Bronchial epithelial cell (primary cell): ENCODE results near the gene OPRD1. TPM values are rescaled to one million over a fixed set of nuclear protein-coding genes. Genes with fewer than 3 reads are reported as not detected.

Experiments
- DNase-seq: peaks from one replicate; pipeline ENCODE4 v3.0.0-alpha.2; 2010; ENCODE audit warnings: low read depth
- FAIRE-seq: peaks from 2 replicates; lab custom pipeline; 2011; peaks lifted over from hg19 to GRCh38; lab: Jason Lieb, UNC
- H3K27me3 ChIP-seq: 2 replicates; pipeline ENCODE4 v1.5.1; 2011; ENCODE audit warnings: low read length; ENCODE audit not compliant: control insufficient read depth, insufficient read depth
- H3K36me3 ChIP-seq: 2 replicates; pipeline ENCODE4 v1.5.1; 2011; ENCODE audit warnings: low read length; ENCODE audit not compliant: control insufficient read depth, insufficient read depth
- H3K4me3 ChIP-seq: 2 replicates; pipeline ENCODE4 v1.5.1; 2011; ENCODE audit warnings: mild to moderate bottlenecking, low read depth, low read length, control low read depth
- CTCF ChIP-seq: IDR thresholded peaks from 2 replicates; pipeline ENCODE4 v1.5.1; 2011; ENCODE audit warnings: mild to moderate bottlenecking, moderate library complexity, low read length, control low read depth, inconsistent platforms; ENCODE audit not compliant: insufficient read depth, severe bottlenecking
- total RNA-seq: library from RNA; depleted of rRNA; stranded (reverse); fragments of >200 nt; gene quantifications from 2 replicates; pipeline ENCODE4 v1.2.1, GENCODE V29; 2014

Gene OPRD1
- total RNA-seq, 1 donor from 2014 or later, result under 0.01 TPM

- no peak for TF ChIP-seq CTCF
- FAIRE-seq (no peak), DNase-seq (no peak)
- Histone ChIP-seq H3K4me3 (no peak overlapping the region), H3K36me3 (no peaks in the 10 kb centered on the region), H3K27me3 (no peaks in the 10 kb centered on the region)
Measured at GRCh38 chr1:28803662-28804061, 8.3 kb upstream of the OPRD1 start.

- TF ChIP-seq CTCF, result no peak
- Histone ChIP-seq H3K27me3 (no peaks in the 10 kb centered on the region), H3K4me3 (no peak overlapping the region), H3K36me3 (no peaks in the 10 kb centered on the region)
- FAIRE-seq (no peak), DNase-seq (no peak)
Measured at GRCh38 chr1:28804071-28804470, 7.9 kb upstream of the OPRD1 start.

GRCh38 chr1:28807046-28807445 is 4.9 kb upstream of the OPRD1 start:
- no peak for TF ChIP-seq CTCF
- H3K4me3 ChIP-seq, result no peak overlapping the region
- H3K27me3 ChIP-seq, result no peaks in the 10 kb centered on the region
- no peak for DNase-seq
- no peaks in the 10 kb centered on the region for H3K36me3 ChIP-seq
- FAIRE-seq, result no peak

- TF ChIP-seq CTCF, result no peak
- peaks cover 7% of the 10 kb centered on the region for H3K27me3 ChIP-seq
- FAIRE-seq (no peak), DNase-seq (no peak)
- no peak overlapping the region for H3K4me3 ChIP-seq
- H3K36me3 ChIP-seq, result no peaks in the 10 kb centered on the region
Measured at GRCh38 chr1:28807986-28808385, 4.0 kb upstream of the OPRD1 start.

GRCh38 chr1:28811369-28811765 is 603 bp upstream of the OPRD1 start:
- DNase-seq, result no peak
- FAIRE-seq, result no peak
- no peak overlapping the region for H3K4me3 ChIP-seq
- TF ChIP-seq CTCF, result no peak
- H3K36me3 ChIP-seq, result no peaks in the 10 kb centered on the region
- H3K27me3 ChIP-seq, result peaks cover 20% of the 10 kb centered on the region
